Lower lobe of right lung (tissue), 2 donors: ENCODE measurements around the gene BUB3. TPM values are rescaled to one million over a fixed set of nuclear protein-coding genes. Genes with fewer than 3 reads are reported as not detected.

Experiments
- ATAC-seq, 2 donors: fragments of 200-7000 bp; cut with Tn5 transposase; one replicate each; pipeline ENCODE4 v1.9.1; 2020 to 2022; ENCODE audit warnings: mild to moderate bottlenecking in 2 of 2, moderate library complexity in 2 of 2
- DNase-seq: peaks from one replicate; pipeline ENCODE4 v3.0.0-alpha.2; 2020
- H3K27ac ChIP-seq: fragments of 200-600 bp; one replicate; pipeline ENCODE4 v1.8.0; 2022
- H3K27me3 ChIP-seq: fragments of 200-600 bp; one replicate; pipeline ENCODE4 v1.8.0; 2022; ENCODE audit warnings: low read depth
- H3K36me3 ChIP-seq: fragments of 200-600 bp; one replicate; pipeline ENCODE4 v1.8.0; 2022; ENCODE audit warnings: mild to moderate bottlenecking
- H3K4me1 ChIP-seq: fragments of 200-600 bp; one replicate; pipeline ENCODE4 v1.8.0; 2022
- H3K4me3 ChIP-seq: fragments of 200-600 bp; one replicate; pipeline ENCODE4 v1.8.0; 2022; ENCODE audit warnings: mild to moderate bottlenecking
- H3K9me3 ChIP-seq: fragments of 200-600 bp; one replicate; pipeline ENCODE4 v1.8.0; 2022
- intact Hi-C: fragments of 100-400 bp; cut with DNase I; formaldehyde crosslinking; loops from one replicate; pipeline ENCODE4 v1.11.0; 2022
- total RNA-seq: library from RNA; stranded (reverse); fragmentation: NEBNext Ultra II Directional; extraction: Animal tissue kit (Norgen Biotek cat#: 25700); gene quantifications from one replicate; pipeline ENCODE4 v1.2.1, GENCODE V29; 2021
- TF ChIP-seq, protein P1 (sequence below): fragments of 200-600 bp; IDR thresholded peaks from one replicate; pipeline ENCODE4 v1.8.0; 2022; ENCODE audit warnings: antibody characterized with exemption, mild to moderate bottlenecking
- donor health status: DM: no; HTN: yes; CAD: no; lungs with severe emphysema.

BUB3 gene
- total RNA-seq, 1 donor from 2014 or later = 67.3 TPM

DNA sequence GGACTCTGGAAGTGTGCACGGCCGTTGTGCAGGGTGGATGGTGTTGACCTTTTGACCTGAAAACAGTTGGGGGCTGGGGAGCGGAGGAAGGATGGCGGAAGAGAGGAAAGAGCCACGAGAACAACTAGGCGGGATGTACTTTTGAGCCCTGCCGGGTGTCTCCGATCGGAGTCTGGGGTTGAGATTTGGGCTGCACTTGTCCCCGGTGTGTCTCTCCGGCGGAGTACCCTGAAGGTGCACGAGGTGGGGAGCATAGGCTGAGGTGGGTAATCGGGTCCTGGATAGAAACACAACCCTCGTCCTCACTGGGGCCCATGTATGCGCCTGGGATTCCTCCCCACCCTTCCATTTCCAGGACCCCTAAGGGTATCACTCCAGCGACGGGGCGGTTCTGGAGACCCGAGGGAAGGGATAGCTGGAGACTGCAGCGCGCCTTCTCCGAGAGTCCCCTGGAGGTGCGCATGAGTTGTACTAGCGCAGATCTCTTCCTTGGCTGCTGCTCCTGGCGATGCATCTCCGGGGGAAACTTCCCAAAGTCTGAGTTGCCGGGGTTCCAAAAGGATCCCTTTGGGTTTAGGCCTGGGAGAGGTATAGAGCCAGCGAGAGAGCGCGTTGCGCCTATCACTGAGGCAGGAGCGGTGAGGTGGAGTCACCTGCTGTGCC is 10.9 kb upstream of the BUB3 start:
- intact Hi-C loops = no loop called here
- Histone ChIP-seq H3K27me3 (peaks cover 100% of the 10 kb centered on the region), H3K36me3 (no peaks in the 10 kb centered on the region), H3K4me1 (peaks cover 28% of the 10 kb centered on the region), H3K27ac (no peak overlapping the region), H3K9me3 (no peaks in the 10 kb centered on the region), H3K4me3 (no peak overlapping the region)
- TF ChIP-seq, protein P1, sequence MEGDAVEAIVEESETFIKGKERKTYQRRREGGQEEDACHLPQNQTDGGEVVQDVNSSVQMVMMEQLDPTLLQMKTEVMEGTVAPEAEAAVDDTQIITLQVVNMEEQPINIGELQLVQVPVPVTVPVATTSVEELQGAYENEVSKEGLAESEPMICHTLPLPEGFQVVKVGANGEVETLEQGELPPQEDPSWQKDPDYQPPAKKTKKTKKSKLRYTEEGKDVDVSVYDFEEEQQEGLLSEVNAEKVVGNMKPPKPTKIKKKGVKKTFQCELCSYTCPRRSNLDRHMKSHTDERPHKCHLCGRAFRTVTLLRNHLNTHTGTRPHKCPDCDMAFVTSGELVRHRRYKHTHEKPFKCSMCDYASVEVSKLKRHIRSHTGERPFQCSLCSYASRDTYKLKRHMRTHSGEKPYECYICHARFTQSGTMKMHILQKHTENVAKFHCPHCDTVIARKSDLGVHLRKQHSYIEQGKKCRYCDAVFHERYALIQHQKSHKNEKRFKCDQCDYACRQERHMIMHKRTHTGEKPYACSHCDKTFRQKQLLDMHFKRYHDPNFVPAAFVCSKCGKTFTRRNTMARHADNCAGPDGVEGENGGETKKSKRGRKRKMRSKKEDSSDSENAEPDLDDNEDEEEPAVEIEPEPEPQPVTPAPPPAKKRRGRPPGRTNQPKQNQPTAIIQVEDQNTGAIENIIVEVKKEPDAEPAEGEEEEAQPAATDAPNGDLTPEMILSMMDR = no peak
- ATAC-seq = no peak
- DNase-seq = no peak

DNA sequence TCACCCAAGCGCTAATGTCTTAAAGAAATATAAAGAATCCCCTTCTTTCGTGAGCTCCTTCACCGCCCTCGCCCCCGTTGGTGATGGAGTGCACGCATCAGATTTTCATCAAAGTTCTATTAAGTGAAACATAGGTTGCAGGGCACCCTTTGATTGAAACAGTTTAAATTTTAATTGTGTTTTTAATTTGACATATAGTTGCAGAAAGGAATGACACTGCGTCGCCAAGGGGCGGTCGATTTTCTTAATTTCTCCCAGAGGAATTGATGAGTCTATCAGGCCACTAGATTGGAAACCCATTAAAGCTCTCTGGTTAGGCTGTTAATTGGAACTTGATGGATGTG is 10.4 kb upstream of the BUB3 start:
- Histone ChIP-seq H3K36me3 (no peaks in the 10 kb centered on the region), H3K27me3 (peaks cover 100% of the 10 kb centered on the region), H3K27ac (no peak overlapping the region), H3K4me3 (no peak overlapping the region), H3K9me3 (no peaks in the 10 kb centered on the region), H3K4me1 (peaks cover 33% of the 10 kb centered on the region)
- ATAC-seq (no peak), DNase-seq (no peak)
- intact Hi-C loops = no loop called here
- TF ChIP-seq, protein P1 = no peak

DNA sequence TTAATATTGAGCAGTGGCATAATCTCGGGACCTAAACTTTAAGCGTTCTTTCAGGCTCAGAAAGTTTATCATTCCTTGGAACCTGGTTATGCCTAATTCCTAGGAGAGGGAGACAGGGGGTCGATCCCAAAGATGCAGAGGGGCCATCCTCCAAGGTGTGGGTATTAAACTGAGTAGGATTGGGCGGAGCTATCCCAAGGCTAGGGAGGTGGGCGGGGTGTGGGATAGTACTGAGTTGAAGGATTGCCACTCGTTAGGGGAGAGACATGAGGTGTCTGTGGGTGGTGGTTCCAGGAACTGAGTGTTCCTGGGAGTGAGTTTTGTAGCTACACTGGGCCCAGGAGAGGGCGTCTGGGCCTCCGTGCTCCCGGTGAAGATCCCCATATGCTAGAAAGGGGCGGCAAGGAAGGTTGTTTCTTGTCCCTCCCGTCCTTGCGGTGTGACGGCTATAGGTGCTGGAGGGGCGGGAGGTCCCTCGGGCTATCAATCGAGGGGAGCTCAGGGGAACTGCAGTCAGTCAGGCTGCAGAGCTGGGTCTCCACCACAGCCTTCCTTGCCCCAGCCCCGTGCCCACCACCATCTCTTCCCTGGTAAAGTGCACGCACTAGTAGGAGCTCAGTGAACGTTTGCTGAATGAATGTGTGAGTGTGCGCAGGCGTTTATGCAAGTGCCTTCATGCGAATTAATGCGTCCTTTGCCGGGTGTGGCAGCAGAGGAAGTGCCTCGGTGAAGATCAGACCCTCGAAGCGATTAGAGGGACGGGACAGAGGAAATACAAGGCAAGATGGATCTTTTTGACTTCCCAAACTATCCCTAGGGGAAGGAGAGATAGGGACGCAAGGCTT is 9.3 kb upstream of the BUB3 start:
- peaks cover 35% of the 10 kb centered on the region for H3K4me1 ChIP-seq
- TF ChIP-seq, protein P1 = no peak
- no peaks in the 10 kb centered on the region for H3K9me3 ChIP-seq
- H3K36me3 ChIP-seq = no peaks in the 10 kb centered on the region
- H3K27ac ChIP-seq = no peak overlapping the region
- ATAC-seq (no peak), DNase-seq (no peak)
- H3K27me3 ChIP-seq = peaks cover 100% of the 10 kb centered on the region
- intact Hi-C loops = no loop called here
- H3K4me3 ChIP-seq = no peak overlapping the region

DNA sequence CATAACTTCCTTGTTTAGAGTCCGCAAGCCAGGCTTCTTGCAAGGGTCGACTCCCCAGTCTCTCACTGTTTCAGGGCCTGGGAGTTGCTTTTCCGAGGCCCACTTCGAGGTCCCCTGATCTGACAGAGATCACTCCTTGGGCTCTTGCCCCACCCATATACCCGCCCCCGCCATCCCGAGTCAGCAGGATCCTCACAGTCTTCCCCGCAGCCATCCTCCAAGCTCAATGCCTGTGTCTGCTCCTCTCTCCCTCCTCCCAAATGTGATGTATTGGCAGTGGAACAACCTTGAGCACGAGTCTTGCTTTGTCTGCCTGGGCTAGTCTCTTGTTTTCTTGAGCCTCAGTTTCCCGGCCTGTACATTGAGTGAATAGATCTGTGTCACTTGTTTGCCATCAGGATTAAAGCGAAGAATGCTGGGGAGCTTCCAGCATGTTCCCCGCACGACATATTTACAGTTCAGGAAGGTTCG is 8.6 kb upstream of the BUB3 start:
- intact Hi-C loops = no loop called here
- H3K4me3 ChIP-seq = no peak overlapping the region
- DNase-seq (no peak), ATAC-seq (no peak)
- H3K27ac ChIP-seq = no peak overlapping the region
- H3K4me1 ChIP-seq = peaks cover 38% of the 10 kb centered on the region
- TF ChIP-seq, protein P1 = no peak
- peaks cover 100% of the 10 kb centered on the region for H3K27me3 ChIP-seq
- H3K9me3 ChIP-seq = no peaks in the 10 kb centered on the region
- no peaks in the 10 kb centered on the region for H3K36me3 ChIP-seq

DNA sequence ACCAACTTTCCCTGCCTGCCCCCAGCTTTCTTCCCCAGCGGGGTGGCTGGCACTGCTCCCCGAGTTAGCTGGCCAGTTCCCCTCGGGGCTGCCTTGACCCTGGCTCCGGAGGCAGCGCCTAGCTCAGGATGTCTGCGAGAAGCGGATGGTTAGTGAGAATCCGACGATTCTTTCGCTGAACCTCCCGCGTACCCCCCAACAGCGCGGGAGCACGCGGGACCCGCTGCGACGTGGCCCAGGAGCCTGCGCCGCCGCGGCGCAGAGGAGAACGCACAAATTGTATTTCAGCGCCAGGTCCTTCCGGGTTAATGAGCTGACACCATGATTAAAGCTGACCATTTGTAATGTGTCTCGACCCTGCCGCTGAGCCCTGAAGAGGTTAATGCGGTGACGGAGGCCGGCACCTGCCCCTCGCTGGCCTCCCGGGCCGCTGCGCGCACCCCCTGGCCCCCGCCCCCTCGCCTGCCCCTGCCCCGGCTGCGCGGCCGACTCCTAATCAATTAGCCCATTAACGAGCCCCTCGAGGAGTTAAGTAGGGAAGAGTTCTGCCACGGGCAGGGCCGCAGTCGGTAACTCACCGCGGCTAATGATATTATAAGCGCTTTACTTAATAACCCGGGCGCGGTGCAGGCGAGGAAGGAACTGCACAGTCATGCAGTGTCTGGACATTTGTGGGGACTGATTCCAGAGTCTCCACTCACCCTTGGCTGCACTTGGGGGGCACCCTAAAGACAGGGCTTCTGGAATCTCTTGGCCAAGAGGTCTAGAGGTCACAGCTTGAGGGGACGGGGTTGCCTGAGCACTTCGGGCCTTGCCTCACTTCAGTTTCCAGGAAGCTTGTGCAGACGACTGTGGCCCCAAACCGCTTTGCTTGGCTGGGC is 7.9 kb upstream of the BUB3 start:
- H3K9me3 ChIP-seq = no peaks in the 10 kb centered on the region
- H3K4me1 ChIP-seq = peaks cover 45% of the 10 kb centered on the region
- no peaks in the 10 kb centered on the region for H3K36me3 ChIP-seq
- no peak for ATAC-seq
- H3K4me3 ChIP-seq = peak overlapping the region; percentile 3
- peaks cover 100% of the 10 kb centered on the region for H3K27me3 ChIP-seq
- intact Hi-C loops = no loop called here
- no peak overlapping the region for H3K27ac ChIP-seq
- DNase-seq = no peak
- TF ChIP-seq, protein P1 = no peak
